Upper lobe of right lung (tissue), 1 donor: ENCODE results near the gene IFNA1. TPM values are rescaled to one million over a fixed set of nuclear protein-coding genes. Genes with fewer than 3 reads are reported as not detected.
A peak's percentile ranks its signal among the peaks of the same experiment; 100 is the strongest.

Experiments used
- ATAC-seq: fragments of 200-7000 bp; cut with Tn5 transposase; one replicate; pipeline ENCODE4 v1.9.1; 2020; ENCODE audit warnings: mild to moderate bottlenecking, moderate library complexity
- DNase-seq: peaks from one replicate; pipeline ENCODE4 v3.0.0-alpha.2; 2020
- H3K27ac ChIP-seq: fragments of 200-600 bp; one replicate; pipeline ENCODE4 v1.8.0; 2022
- H3K27me3 ChIP-seq: fragments of 200-600 bp; one replicate; pipeline ENCODE4 v1.8.0; 2022; ENCODE audit warnings: mild to moderate bottlenecking
- H3K36me3 ChIP-seq: fragments of 200-600 bp; one replicate; pipeline ENCODE4 v1.8.0; 2022
- H3K4me1 ChIP-seq: fragments of 200-600 bp; one replicate; pipeline ENCODE4 v1.8.0; 2022
- H3K4me3 ChIP-seq: fragments of 200-600 bp; one replicate; pipeline ENCODE4 v1.8.0; 2022; ENCODE audit warnings: mild to moderate bottlenecking
- H3K9me3 ChIP-seq: fragments of 200-600 bp; one replicate; pipeline ENCODE4 v1.8.0; 2022
- CTCF ChIP-seq: fragments of 200-600 bp; IDR thresholded peaks from one replicate; pipeline ENCODE4 v1.8.0; 2022; ENCODE audit warnings: antibody characterized with exemption
- intact Hi-C: fragments of 100-400 bp; cut with DNase I; formaldehyde crosslinking; loops from one replicate; pipeline ENCODE4 v1.11.0; 2022
- total RNA-seq: library from RNA; stranded (reverse); fragmentation: NEBNext Ultra II Directional; extraction: Animal tissue kit (Norgen Biotek cat#: 25700); gene quantifications from one replicate; pipeline ENCODE4 v1.2.1, GENCODE V29; 2021
- donor health status: DM: no; HTN: yes; CAD: no; lungs with severe emphysema.

The IFNA1 gene
- total RNA-seq, 1 donor from 2014 or later, result not detected

GRCh38 chr9:21402386-21403251, 37.6 kb upstream of the IFNA1 start:
- intact Hi-C loops, result no loop called here
- H3K27me3 ChIP-seq, result peaks cover 41% of the 10 kb centered on the region
- H3K36me3 ChIP-seq, result no peaks in the 10 kb centered on the region
- H3K27ac ChIP-seq, result no peak overlapping the region
- H3K9me3 ChIP-seq, result no peaks in the 10 kb centered on the region
- DNase-seq (no peak), ATAC-seq (peak; percentile 49)
- no peak for TF ChIP-seq CTCF
- H3K4me1 ChIP-seq, result peaks cover 9% of the 10 kb centered on the region
- peak overlapping the region; percentile 23 for H3K4me3 ChIP-seq

DNA sequence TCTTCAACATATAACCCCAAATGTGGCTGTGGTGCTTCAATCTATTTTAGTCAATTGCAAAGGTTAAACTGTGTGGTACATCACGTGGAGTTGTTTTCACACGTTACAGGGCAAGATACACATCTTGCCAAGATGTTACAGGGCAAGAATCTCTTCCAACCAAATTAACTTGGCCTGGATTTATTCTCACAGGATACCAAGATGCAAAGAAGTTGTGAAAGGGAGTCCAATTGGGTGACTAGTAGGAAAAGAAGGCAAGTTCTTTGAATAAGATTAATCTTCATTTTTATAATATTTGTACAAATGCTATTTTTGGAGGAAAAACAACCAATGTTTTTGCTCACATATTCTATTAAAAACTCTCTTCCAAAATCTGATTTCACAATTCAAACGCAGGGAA, 36.1 kb upstream of the IFNA1 start:
- no peaks in the 10 kb centered on the region for H3K9me3 ChIP-seq
- peaks cover 9% of the 10 kb centered on the region for H3K4me1 ChIP-seq
- intact Hi-C loops, result no loop called here
- H3K4me3 ChIP-seq, result no peak overlapping the region
- H3K27ac ChIP-seq, result no peak overlapping the region
- H3K36me3 ChIP-seq, result no peaks in the 10 kb centered on the region
- DNase-seq (no peak), ATAC-seq (no peak)
- H3K27me3 ChIP-seq, result peaks cover 41% of the 10 kb centered on the region
- no peak for TF ChIP-seq CTCF

GRCh38 chr9:21408817-21409216, 31.4 kb upstream of the IFNA1 start, which contains the start of gene IFNA8:
TSS of gene IFNA8 (plus strand) at chr9:21409117. CDS start at chr9:21409177, 60 bp downstream.
- Histone ChIP-seq H3K4me3 (no peak within 1 kb of the TSS), H3K36me3 (no peaks in the 10 kb centered on the region), H3K27ac (no peak within 1 kb of the TSS), H3K9me3 (no peaks in the 10 kb centered on the region), H3K27me3 (peaks cover 12% of the 10 kb centered on the region), H3K4me1 (no peaks in the 10 kb centered on the region)
- TF ChIP-seq CTCF, result no peak
- intact Hi-C loops, result no loop called here
- ATAC-seq, result no peak
- DNase-seq, result no peak

DNA sequence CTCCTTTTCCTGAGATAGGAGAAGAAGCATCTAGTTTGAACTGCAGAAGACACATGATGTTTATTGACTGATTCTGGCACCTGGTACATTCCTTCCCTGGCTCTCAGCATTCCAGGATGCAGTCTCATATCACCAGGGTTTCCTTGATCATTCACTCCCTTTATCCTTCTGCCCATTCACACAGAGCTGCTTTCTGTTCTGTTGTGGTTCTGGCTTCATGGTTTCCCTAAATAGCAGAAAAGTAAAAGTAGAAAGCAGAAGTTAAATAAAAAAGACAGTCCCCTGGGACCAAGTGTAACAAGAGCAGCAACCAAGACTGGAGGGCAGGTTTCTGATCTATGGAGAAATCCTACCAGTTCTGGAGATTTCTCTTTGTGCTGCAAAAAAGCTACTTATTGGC, 28.1 kb upstream of the IFNA1 start:
- TF ChIP-seq CTCF, result no peak
- H3K27ac ChIP-seq, result no peak overlapping the region
- no peak for DNase-seq
- intact Hi-C loops, result no loop called here
- no peaks in the 10 kb centered on the region for H3K9me3 ChIP-seq
- H3K4me3 ChIP-seq, result no peak overlapping the region
- no peaks in the 10 kb centered on the region for H3K4me1 ChIP-seq
- ATAC-seq, result no peak
- H3K36me3 ChIP-seq, result no peaks in the 10 kb centered on the region
- peaks cover 13% of the 10 kb centered on the region for H3K27me3 ChIP-seq

DNA sequence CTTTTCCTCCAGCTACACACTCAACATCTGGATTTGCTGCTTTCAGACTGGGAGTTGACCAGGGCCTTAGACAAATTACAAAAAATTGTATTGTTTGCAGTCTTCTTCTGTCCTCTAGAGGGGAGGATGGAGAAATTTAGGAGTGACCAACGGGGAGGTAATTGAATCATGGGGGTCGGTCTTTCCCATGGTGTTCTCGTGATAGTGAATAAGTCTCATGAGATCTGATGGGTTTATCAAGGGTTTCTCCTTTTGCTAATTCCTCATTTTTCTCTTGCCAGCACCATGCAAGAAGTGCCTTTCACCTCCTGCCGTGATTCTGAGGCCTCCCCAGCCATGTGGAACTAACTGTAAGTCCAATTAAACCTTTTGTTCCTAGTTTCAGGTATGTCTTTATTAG, 27.1 kb upstream of the IFNA1 start:
- H3K27me3 ChIP-seq, result peaks cover 13% of the 10 kb centered on the region
- intact Hi-C loops, result no loop called here
- H3K4me3 ChIP-seq, result no peak overlapping the region
- H3K36me3 ChIP-seq, result no peaks in the 10 kb centered on the region
- ATAC-seq (peak; percentile 61), DNase-seq (no peak)
- TF ChIP-seq CTCF, result no peak
- no peak overlapping the region for H3K27ac ChIP-seq
- H3K9me3 ChIP-seq, result no peaks in the 10 kb centered on the region
- no peaks in the 10 kb centered on the region for H3K4me1 ChIP-seq
